HEK293 (cell line): Measurements from ENCODE around the gene ZNF33B.

Experiments
- CTCF ChIP-seq: fragments of 450-650 bp; formaldehyde crosslinking; IDR thresholded peaks from 2 replicates; pipeline ENCODE4 v1.5.1; 2016; ENCODE audit warnings: missing biosample characterization, missing genetic modification characterization
- MEIS1 ChIP-seq: sonication (generic); formaldehyde crosslinking; IDR thresholded peaks from 2 replicates; pipeline ENCODE4 v1.8.1; 2022; ENCODE audit warnings: missing genetic modification reagents, mild to moderate bottlenecking, borderline replicate concordance
- SP3 ChIP-seq: fragments of 450-650 bp; formaldehyde crosslinking; IDR thresholded peaks from 2 replicates; pipeline ENCODE4 v1.5.1; 2016; ENCODE audit warnings: missing biosample characterization, missing genetic modification characterization
- ZBTB1 ChIP-seq: fragments of 450-650 bp; formaldehyde crosslinking; IDR thresholded peaks from 2 replicates; pipeline ENCODE4 v1.5.1; 2016; ENCODE audit warnings: missing biosample characterization, missing genetic modification characterization

- TF ChIP-seq SP3: no peak
- TF ChIP-seq MEIS1 (CRISPR knock-in tag): no peak
- TF ChIP-seq CTCF: no peak
- TF ChIP-seq ZBTB1 (tag by site-specific recombination): no peak
These were observed 7.1 kb upstream of the ZNF33B start for GRCh38 chr10:42645516-42645915.
